AG09309 (cell line): Measurements from ENCODE around the gene PSPN.
A peak's percentile ranks its signal among the peaks of the same experiment; 100 is the strongest.

Experiments
- DNase-seq: peaks from one replicate; pipeline ENCODE4 v3.0.0-alpha.2; 2010; ENCODE audit warnings: low read depth
- H3K4me3 ChIP-seq: 2 replicates; pipeline ENCODE4 v1.5.1; 2011; ENCODE audit warnings: mild to moderate bottlenecking, low read depth, low read length, moderate library complexity; ENCODE audit not compliant: control insufficient read depth
- TF ChIP-seq, protein P1 (sequence below): IDR thresholded peaks from 2 replicates; pipeline ENCODE4 v1.5.1; 2011; ENCODE audit warnings: mild to moderate bottlenecking, low read depth, low read length, inconsistent platforms; ENCODE audit not compliant: insufficient read depth, control insufficient read depth; ENCODE audit errors: missing control alignments

PSPN gene

DNA sequence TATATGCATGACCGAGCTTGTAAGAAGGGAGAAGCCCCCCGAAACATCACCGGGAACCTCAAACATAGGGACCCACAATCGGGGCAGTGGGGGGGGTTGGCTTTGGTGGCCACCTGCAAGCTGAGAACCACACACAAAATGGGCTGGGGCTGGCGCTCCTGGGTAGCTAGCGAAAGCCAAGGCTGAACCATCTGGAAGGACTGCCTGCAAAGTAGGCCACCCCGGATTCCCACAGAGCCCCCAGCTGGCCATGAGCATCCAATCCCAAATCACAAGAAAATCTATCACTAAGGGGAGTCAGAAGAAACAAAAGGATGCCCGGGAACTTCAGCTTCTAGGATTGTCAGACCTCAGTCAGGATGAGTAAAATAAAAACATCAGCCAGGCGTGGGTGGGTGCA lies 2.8 kb upstream of the PSPN start:
- H3K4me3 ChIP-seq = no peak overlapping the region
- no peak for DNase-seq
- TF ChIP-seq, protein P1, sequence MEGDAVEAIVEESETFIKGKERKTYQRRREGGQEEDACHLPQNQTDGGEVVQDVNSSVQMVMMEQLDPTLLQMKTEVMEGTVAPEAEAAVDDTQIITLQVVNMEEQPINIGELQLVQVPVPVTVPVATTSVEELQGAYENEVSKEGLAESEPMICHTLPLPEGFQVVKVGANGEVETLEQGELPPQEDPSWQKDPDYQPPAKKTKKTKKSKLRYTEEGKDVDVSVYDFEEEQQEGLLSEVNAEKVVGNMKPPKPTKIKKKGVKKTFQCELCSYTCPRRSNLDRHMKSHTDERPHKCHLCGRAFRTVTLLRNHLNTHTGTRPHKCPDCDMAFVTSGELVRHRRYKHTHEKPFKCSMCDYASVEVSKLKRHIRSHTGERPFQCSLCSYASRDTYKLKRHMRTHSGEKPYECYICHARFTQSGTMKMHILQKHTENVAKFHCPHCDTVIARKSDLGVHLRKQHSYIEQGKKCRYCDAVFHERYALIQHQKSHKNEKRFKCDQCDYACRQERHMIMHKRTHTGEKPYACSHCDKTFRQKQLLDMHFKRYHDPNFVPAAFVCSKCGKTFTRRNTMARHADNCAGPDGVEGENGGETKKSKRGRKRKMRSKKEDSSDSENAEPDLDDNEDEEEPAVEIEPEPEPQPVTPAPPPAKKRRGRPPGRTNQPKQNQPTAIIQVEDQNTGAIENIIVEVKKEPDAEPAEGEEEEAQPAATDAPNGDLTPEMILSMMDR = no peak

DNA sequence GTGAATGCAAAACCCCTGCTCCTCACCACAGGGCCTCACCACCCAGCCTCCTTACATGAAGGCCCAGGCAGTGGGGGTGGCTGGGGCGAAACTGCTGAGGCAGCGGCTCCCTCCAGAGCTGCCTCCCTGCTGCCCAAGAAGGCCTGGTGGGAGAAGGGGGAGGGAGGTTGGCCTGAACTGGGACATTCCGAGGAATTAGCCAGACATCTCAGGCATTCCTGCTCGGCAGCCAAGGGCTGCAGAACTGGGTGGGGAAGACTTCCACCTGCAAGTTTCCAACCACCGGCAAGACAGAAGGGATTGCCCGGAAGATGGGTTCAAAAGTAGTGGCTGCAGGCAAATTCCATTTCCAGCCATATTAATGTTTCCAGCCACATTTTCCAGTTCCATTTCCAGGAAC lies 2.3 kb upstream of the PSPN start:
- H3K4me3 ChIP-seq = no peak overlapping the region
- DNase-seq = no peak
- TF ChIP-seq, protein P1 = no peak

DNA sequence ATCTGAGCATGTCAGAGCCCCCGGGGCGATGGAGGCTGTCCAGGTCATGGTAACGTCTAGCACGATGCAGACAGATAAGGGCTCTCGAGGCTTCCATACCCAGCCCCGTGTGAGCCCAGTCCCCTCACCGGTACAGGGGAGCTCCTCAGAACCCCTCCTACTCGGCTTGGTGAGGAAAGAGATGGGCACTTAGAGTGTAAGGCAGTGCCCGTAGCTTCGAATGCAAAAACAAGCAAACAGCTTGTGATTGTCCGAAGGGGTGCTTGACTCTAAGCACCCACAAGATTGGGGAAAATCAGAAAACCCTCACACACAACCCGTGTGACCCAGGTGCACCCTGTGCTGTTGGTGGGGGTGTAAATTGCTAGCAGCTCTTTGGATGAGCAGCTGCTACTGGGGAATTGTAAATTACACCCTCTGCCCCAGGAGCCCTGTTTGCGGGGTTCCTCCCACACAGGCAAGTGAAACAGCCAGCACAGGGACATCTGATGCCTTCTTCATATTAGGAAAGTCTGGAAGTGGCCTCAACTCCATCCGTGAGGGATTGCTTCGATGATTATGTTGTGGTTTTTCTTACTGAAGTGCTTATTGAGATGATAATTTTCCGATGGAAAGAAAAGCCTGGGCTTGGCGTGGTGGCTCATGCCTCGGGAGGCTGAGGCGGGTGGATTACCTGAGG lies 918 bp upstream of the PSPN start:
- no peak overlapping the region for H3K4me3 ChIP-seq
- TF ChIP-seq, protein P1 = no peak
- no peak for DNase-seq

DNA sequence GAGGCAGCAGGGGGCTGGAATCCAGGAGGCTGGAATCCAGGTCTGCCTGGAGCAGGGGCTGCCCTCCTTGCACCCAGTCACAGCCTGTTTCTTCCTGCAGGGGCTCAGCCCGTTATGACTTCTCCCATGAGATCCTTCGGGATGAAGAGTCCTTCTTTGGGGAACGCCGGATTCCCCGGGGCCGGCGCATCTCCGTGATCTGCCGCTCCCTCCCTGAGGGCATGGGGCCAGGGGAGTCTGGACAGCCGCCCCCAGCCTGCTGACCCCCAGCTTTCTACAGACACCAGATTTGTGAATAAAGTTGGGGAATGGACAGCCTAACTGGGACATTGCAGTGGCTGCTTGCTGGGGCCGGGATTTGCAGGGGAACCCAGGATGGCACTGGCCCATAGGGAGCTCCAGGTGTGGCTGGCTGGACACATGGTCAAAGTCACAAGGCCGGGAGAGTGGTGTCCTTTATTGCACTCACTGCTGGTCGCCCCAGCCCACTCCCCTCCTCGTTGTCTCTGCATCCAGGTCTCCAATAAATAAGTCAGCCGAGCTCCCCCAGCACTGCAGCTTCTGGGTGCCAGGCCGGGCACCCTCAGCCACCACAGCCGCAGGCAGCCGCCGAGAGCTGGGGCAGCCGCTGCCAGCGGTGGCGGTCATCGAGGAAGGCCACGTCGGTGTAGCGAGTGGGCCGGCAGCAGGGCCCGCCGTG lies 872 bp downstream of the PSPN start:
- H3K4me3 ChIP-seq = no peak overlapping the region
- TF ChIP-seq, protein P1 = no peak
- DNase-seq = no peak

DNA sequence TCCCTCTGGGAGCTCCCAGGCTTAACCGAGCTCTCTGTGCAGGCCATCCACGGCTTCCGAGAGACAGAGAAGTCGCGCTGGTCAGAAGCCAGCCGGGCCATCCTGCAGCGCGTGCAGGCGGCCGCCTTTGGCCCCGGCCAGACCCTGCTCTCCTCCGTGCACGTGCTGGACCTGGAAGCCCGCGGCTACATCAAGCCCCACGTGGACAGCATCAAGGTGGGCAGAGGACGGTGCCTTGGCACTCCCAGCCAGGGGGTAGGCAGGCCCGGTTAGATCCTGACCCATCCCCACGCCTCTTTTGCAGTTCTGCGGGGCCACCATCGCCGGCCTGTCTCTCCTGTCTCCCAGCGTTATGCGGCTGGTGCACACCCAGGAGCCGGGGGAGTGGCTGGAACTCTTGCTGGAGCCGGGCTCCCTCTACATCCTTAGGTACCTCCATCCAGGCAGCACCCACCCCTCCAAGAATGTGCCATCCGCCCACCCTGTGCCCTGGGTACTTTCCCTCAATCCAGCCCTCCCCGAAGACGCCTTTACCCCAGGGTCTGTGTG lies 1.5 kb downstream of the PSPN start:
- TF ChIP-seq, protein P1 = no peak
- DNase-seq = no peak
- H3K4me3 ChIP-seq = no peak overlapping the region

DNA sequence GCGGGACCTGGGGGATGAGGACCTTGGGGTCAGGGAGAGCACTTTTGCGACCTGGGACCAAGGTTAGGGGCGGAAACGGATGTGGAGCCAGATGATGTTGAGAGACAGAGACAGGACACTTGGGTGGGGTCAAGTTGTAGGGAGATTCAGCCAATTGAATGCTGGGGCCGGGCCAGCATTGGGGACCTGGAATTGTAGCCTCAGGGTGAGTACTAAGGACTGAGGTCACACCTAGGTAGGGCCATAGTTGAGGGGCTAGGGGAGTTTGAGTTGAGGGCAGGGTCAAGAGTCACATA lies 2.0 kb downstream of the PSPN start:
- TF ChIP-seq, protein P1 = no peak
- no peak for DNase-seq
- peak overlapping the region; percentile 46 for H3K4me3 ChIP-seq
